Suppressor macrophage (primary cell): ENCODE results near the gene G6PD.

Experiments
- DNase-seq, 4 experiments: peaks; one replicate each; pipeline ENCODE4 v3.0.0-alpha.2; 2020 to 2022

G6PD gene

GRCh38 chrX:154542723-154543424, 3.8 kb downstream of the G6PD start:
- peak; percentile 78 to 89 (median 88) for DNase-seq

- DNase-seq = peak; percentile 64 to 81 (median 79)
These were observed 4.5 kb downstream of the G6PD start for GRCh38 chrX:154541896-154542722.

GRCh38 chrX:154541589-154541895, 5.1 kb downstream of the G6PD start:
- no peak for DNase-seq

DNA sequence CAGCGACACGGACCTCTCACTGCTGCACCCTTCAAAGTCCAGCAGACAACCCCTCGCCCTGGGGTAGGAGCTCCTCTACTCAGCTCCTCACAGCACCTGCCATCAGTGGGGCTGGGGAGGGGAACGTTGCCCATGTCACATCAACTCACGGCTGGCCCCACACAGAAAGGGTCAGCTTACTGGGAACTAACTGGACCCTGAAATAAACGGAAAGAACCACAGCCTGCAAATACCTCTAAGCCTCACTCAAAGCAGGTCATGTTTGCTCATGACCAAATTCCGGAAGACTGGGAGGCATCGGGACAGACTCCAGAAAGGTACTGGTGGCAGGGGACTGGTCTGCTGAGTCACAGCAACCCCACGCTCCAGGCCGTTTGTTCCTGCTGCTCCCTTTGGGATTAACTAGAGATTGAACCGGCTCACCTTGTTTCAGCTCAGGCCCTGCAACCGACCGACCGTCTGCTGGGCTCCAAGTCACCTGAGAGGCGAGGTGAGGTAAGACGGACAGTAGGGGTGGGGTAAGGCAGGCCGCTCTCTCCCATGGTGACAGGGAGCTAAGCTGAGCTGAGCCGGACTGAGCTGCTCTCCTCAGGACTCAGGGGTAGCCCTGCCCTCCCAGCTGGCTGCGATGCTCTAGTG, 5.6 kb downstream of the G6PD start:
- no peak for DNase-seq

DNA sequence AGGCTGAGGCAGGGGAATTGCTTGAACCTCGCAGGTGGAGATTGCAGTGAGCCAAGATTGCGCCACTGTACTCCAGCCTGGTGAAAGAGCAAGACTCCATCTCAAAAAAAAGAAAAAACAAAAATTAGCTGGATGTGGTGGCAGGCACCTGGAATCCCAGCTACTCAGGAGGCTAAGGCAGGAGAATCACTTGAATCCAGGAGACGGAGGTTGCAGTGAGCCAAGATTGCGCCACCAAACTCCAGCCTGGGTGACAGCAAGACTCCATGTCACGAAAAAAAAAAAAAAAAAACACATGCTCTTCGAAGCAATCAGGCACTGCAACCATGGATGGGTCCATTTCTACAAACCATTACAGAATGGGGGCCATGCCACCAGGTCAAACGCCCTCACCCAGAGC, 6.3 kb downstream of the G6PD start:
- DNase-seq = peak in 2 of 4 experiments; percentile 11 to 13

GRCh38 chrX:154539077-154539476, 7.6 kb downstream of the G6PD start:
- DNase-seq = no peak

- DNase-seq = no peak
These were observed 10.8 kb downstream of the G6PD start for GRCh38 chrX:154535892-154536291.

DNA sequence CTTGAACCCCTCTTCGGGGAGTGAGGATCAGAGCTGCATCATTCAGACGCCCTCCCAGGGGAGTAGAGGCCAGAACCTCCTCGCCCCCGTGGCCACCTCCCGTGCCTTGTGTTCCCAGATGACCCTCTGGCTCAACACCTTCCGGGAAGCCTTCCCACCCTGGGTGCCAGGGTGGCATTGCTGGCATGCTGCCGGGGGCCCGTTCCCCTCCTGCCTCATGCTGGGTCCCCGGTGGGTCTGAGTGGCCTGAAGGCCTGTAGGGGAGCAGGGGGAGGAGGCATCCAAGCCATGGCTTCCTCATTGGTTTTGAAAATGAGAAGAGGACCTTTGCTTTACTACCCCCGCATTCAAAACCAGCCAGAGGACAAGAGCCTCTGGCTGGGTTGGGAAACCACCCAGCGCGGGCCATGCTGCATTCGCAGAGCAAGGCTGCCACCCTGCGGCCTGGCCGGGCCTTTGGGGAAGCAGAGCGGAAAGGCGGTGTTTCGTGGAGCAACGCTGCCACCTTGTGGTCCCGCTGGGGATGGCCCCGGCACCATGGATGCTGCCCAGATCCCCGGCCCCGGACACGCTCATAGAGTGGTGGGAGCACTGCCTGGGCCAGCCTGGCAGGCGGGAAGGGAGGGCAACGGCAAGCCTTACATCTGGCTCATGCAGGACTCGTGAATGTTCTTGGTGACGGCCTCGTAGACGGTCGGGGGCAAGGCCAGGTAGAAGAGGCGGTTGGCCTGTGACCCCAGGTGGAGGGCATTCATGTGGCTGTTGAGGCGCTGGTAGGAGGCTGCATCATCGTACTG, 11.9 kb downstream of the G6PD start:
- peak; percentile 92 to 94 (median 93) for DNase-seq

GRCh38 chrX:154532690-154533089, 14.0 kb downstream of the G6PD start:
- DNase-seq = no peak

DNA sequence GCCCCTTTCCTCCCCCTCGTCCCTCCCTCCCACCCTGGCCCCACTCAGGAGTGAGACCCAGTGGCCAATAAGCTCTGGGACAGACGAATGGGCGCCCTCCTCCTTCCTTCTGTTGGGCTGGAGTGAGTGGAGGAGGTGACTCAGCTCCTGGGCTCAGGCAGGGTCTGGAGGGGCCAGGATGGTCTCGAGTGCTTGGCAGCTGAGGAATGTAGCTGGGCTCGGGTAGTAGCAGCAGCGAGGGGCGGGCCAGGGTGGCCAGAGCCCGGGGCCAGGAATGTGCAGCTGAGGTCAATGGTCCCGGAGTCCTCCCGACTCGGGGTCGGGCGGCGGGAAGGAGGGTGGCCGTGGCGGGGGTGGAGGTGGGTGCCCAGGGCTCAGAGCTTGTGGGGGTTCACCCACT, 15.0 kb downstream of the G6PD start:
- no peak for DNase-seq

DNA sequence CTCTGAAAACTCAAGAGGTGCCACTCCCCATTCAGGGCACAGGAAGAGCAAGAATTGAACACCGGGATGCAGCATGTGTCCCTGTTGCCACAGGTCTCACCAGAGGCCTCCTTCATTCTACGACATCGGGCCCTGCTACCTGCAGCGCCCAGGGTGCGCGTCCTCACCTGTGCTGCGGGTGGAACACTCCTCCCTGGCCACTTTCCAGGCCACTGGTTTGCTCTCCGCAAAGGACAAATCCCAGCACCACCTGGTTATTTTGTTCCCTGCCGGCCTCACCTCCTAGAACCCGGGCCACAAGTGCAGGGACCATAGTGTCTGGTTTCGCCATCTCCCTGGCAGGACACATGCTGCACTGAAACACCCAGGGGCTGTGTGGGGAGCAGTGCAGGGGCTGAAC, 16.4 kb downstream of the G6PD start:
- no peak for DNase-seq

DNA sequence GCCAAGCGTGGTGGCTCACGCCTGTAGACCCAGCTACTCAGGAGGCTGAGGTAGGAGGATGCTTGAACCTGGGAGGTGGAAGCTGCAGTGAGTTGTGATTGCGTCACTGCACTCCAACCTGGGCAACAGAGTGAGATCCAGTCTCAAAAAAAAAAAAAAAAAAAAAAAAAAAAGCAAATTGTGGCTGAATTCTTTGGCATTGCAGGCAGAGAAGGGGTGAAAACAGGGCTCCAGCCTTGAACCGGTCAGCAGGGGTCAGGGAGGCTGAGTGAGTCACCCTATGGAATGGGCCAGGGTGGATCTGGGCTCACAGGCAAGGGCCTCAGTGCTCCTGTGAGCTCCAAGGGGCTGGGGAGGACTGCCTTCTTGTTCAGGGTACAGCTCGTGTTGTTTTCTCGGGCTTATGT, 17.4 kb downstream of the G6PD start:
- no peak for DNase-seq

- peak; percentile 63 to 80 (median 76) for DNase-seq
These were observed 19.6 kb downstream of the G6PD start for GRCh38 chrX:154526901-154527675.

- DNase-seq = no peak
These were observed 20.8 kb downstream of the G6PD start for GRCh38 chrX:154525606-154526490.

- no peak for DNase-seq
These were observed 27.3 kb downstream of the G6PD start for GRCh38 chrX:154519389-154519788.

DNA sequence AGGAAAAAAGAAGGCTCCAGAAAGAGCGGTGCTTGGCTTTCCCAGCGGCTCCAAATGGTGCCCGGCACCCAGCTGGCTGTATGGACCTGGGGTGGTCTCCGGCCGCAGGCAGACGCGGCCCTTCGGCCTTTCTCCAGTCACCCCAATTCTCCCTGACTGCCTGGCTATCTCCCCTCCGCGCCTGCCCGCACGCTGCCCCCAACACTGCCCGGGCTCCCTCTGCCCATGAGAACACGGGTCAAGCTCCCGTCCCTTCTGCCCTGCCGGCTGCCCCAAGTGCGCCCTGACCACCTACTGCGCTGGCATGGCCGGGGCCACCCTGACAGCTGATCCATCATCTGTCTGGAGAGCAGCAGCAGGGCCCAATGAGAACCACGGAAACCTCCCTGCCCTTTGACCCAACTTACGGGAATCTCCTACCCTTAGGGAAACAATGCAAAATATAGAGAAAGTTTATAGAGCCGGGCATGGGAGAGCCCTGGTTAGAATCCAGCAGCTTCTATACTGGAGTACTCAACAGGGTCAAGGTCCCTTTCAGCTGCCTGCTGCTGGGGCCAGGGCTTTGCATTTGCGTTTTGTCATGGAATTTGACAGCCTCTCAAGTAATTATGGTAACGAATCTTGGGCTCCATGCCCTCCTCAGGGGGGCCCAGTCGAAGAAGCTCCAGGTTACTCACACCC, 29.4 kb downstream of the G6PD start:
- DNase-seq = no peak

- DNase-seq = peak in 3 of 4 experiments; percentile 8 to 23 (median 20)
These were observed 30.0 kb downstream of the G6PD start for GRCh38 chrX:154516656-154517100.

DNA sequence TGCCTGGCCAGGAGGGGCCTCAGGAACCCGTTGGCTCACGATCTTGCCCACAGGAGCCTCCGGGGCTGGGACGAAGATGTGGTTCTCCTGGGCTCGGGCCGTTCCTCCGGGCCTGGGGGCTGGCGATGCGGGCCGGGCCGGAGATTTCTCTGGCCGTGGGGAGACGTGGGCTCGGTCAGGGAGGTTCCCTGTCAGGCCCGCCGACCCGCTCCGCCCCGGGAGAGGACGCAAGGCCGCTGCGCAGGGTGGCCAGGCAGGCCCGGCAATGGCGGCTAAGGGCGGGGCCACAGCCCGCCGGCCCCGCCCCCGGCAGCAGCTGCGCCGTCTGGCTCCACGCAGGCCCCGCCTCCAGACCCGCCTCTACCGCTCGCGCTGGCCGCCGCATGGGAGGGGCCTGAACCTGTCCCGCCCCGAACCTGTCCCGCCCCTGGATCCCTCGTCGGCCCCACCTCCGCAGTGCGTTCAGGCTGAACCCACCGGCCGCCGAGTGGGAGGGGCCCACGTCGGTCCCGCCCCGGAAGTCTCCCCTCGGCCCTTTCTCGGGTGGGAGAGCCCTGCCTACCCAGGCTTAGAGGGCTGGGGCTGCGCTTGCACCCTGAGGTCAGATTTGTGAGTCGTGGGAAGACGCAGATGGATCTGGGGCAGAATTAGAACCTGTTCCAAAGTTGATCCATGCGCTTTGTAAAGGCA, 30.5 kb downstream of the G6PD start, which contains the start of gene FAM3A:
Gene FAM3A (minus strand): TSS at position 267 of the 690 bp plus-strand sequence. CDS start 460 bp downstream, outside the sequence.
- DNase-seq = peak; percentile 91 to 96 (median 94)
